Renal cortex interstitium (tissue), 11 donors: ENCODE data around the gene KRT86. TPM values are rescaled to one million over a fixed set of nuclear protein-coding genes. Genes with fewer than 3 reads are reported as not detected.
"Not testable (repeated sequence)": the region's sequence is repeated elsewhere in the genome, so short reads cannot be mapped to it uniquely, and the experiment has no call there.

ENCODE experiments used
- DNase-seq, 11 donors: peaks; one replicate each; pipeline ENCODE4 v3.0.0-alpha.2; 2013; ENCODE audit warnings: low read depth in 9 of 11, low spot score in 4 of 11; ENCODE audit errors: extremely low read depth in 1 of 11
- polyA plus RNA-seq, 3 donors: library from polyadenylated mRNA; unstranded; fragments of 120-200 nt; gene quantifications; one replicate each; pipeline ENCODE4 v1.2.1, GENCODE V29; 2013; ENCODE audit not compliant: insufficient read length in 3 of 3

Gene KRT86
- polyA plus RNA-seq, 3 donors = not detected

GRCh38 chr12:52343550-52343949 is 69.1 kb downstream of the KRT86 start:
- DNase-seq = no peak

GRCh38 chr12:52344111-52344510 is 69.7 kb downstream of the KRT86 start:
- DNase-seq = no peak

GRCh38 chr12:52345041-52345440 is 70.6 kb downstream of the KRT86 start:
- DNase-seq = not testable (repeated sequence)

GRCh38 chr12:52346593-52346992 is 72.1 kb downstream of the KRT86 start:
- no peak for DNase-seq

- no peak for DNase-seq
Measured at GRCh38 chr12:52347016-52347415, 72.6 kb downstream of the KRT86 start.

DNA sequence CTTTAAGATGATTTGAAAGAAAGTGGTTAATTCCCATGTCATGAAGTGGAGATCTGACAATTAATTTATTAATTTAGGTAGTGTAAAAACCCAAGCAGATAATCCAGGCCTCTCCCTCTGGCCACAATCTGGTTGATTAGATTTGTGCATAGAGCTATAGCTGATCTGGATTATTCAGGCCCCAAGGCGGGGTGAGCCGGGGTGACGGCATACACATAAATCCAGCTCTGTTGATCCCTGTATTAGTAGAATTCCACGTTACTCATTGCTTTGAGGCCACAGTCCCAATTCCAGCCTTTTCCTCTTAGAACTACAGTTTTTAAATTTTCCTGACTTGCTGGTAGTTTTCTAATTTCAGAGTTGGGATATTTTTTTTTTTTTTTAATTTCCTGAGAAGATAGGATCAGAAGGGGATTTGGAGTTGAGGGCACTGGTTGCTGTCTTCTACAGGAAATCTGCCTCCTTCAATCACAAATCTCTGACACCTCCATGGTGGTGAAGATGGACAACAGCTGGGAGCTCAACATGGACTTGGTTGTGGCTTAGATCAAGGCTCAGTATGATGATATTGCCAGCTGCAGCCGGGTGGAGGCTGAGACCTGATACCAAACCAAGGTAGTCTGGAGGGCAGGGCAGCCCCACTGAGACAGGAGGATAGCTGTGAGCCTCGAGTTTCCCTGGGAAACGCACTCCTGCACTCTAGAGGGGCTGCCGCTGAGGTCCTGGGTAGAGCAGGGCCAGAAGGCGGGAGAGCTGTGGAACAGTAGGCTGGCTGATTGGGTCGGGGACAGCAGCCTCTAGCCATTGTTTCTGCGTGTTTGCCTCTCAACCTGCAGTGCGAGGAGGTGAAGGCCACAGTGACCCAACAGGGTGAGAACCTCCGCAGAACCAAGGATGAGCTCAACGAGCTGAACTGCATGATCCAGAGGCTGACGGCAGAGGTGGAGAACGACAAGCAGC is 73.4 kb downstream of the KRT86 start:
- no peak for DNase-seq

- DNase-seq = no peak
Measured at GRCh38 chr12:52349196-52349595, 74.8 kb downstream of the KRT86 start.

DNA sequence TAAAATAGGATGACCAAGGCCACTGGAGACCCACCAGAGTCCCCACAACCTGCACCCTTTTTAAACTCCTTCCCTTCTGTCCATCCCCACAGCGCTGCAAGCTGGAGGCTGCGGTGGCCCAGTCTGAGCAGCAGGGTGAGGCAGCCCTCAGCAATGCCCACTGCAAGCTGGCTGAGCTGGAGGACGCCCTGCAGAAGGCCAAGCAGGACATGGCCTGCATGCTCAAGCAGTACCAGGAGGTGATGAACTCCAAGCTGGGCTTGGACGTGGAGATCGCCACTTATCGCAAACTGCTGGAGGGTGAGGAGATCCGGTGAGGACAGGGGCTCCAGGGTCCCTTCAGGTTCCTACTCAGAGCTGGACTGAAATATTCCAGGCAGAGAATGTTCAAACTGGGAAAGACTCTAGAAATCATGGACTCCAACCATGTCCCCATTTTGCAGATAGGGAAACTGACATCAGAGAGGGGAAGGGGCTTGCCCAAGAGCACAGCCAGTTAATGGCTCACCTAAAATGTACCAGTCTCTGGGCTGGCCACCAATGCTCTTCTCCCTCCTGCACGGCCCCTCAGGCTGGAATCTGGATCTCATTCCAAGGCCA is 75.7 kb downstream of the KRT86 start:
- no peak for DNase-seq

DNA sequence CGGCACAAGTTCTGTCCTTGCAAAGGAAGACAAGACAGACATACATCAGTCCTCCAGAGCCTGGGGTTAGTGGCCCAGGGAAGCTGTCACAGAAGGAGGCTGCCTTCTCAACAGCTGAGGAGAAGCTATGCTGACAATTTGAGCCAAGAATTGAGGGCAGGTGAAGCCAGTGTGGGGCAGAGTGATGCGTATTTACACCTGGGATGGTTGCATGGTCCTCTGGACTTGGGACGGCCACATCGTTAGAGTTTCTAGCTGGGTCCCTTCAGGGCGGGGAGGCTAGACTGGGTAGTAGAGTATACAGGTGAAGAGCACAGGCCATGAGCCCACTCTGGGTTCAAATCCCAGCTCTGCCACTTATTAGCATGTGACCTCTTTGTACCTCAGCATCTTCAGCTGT is 76.3 kb downstream of the KRT86 start:
- DNase-seq = no peak

DNA sequence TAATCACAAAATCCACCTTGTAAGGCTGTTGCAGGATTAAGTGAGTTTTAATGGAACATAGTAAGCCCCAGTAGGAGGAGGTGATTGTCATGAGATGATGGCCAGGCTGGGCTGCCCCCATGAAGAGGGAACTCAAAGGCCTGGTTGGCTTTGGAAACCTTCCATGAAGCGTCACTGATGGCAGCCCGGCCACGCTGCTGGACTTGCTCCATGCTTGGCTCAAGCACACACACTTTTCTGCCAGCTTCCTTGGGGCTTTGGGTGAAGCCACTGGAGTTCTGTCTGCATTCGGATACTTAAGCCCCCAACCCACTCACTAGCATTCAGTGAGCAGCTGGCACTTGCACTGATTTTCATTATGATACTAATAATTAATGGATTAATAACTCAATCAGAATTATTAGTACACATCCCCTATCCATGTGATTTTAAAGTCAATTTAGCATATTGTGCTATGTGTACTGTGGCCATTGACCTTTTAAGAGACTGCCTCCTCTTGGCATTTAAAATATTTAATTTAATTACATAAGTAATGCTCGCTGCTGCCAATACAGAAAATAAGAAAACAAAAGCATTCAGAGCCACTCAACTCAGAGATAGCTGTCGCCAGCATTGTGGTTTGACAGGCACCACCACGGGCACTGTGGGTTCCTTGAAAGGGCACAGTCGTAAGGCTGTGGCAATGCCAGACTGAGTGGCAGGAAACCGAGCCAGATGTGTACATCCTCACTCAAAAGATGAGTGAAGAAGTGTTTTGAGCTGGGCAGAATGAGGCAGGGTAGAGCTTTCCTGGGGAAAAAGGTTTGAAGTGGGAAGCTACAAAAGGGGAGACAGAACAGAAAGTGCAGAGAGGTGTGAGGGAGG is 77.0 kb downstream of the KRT86 start:
- no peak for DNase-seq

- DNase-seq = no peak
Measured at GRCh38 chr12:52352951-52353350, 78.5 kb downstream of the KRT86 start.

DNA sequence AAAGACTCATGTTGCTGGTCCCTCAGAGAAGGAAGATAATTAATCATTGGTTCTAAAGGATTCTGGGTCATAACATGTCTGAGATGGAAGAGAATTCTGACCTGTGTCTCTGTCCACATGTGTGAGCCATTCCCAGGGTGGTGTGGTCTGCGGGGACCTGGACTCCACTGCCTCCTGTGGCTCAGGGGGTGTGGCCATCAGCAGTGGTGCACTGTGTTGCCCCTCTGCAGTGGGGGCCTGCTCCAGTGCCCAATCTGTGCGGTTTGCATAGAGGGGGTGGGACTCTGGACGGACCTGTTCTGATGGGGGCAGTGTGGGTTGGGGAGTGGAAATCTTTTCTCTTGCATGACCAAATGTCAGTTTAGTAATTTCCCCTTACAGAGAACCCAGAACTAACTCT is 79.3 kb downstream of the KRT86 start:
- no peak for DNase-seq

DNA sequence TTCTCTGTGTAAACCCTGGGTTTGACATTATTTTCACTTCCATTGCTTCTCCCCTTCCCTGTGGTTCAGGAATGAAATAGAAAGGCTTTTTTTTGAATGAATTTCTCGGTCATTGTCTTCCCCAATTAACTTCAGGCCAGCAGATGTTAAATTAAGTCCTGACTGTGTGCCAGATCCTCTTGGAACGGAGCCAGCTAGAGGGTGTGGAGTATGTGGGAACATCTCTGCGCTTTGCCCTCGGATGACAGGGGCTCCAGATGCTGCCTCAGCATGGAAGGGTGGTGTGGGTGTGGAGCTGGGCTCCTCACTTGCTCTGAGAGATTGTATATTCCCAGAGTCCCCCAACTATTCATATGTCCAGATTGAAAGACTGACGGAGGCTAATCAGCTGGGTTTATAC is 79.8 kb downstream of the KRT86 start:
- DNase-seq = no peak

GRCh38 chr12:52355176-52355575 is 80.7 kb downstream of the KRT86 start:
- no peak for DNase-seq

DNA sequence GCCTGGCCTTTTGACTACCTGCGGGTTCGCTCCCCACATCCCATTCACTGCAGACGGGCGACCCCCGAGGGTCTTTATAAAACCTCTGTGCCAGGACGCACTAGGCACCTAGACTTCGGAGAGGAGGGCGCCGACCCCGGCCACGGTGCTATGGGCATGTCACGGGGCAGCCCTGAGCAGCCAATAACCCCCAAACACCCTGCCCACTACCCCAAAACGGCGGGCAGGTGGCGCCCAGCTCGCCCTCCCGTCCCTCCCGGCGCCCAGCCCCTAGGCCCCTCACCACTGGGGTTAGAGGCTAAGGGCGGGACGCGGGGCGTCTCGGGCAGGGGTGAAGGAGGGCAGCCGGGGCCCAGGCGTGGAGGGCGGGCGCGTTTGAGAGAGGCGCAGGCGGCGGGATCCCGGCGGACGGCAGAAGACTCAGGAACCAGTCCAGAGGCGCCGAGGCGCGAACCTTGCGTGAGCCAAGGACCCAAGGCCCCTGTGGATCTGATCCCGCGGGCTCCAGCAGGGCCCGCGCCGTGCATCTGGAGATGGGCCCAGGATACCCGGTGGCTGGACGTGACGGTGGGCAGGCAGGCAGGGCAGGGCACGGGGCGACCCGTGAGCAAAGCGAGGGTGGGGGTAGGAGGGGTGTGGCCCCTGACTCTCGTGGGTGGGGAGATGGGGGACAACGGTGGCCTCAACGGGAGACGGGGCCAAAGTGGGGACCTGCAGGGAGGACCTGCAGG is 81.8 kb downstream of the KRT86 start:
- DNase-seq = no peak

DNA sequence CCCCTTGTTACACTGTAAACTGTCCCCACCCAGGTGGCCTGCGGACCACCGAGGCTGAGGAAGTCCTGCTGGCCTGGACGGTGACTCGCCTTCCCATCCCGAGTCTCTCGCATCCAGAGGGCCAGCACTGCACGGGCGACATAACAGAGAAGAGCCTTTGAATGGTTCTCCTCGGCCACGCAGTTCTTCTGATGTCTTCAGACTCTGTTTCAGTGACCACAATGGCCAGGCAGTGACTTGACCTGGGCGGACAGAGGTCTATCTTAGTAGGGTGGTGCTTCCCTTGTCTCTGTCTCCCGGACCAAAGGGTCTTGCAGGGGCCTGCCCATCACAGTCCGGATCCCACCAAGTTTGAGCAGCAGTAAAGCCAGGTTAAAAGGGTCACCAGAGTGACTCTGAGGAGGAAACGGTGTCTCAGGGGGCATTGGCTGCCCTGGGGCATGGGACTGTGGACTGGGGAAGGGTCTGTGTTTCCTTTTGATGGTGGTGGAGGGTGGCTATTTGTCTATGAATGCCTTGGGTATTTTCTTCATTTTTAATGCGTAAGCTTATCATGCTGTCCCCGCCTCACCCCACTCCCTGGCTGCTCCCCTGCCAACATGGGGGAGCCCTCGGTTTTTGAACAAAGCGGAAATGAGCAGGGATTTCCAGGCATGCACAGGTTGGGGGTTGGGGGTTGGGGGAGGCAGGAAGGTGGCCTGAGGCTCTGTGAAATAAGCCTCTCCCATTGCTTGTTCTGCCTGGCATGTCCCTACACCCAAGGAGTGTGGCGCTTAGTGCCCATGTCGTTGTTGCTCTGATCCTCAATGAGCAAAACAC is 82.5 kb downstream of the KRT86 start:
- no peak for DNase-seq
